ENCODE data around the gene RAB13. TPM values are rescaled to one million over a fixed set of nuclear protein-coding genes. Genes with fewer than 3 reads are reported as not detected.

RAB13 gene
- total RNA-seq, 1 donor from 2014 or later = 144 TPM

DNA sequence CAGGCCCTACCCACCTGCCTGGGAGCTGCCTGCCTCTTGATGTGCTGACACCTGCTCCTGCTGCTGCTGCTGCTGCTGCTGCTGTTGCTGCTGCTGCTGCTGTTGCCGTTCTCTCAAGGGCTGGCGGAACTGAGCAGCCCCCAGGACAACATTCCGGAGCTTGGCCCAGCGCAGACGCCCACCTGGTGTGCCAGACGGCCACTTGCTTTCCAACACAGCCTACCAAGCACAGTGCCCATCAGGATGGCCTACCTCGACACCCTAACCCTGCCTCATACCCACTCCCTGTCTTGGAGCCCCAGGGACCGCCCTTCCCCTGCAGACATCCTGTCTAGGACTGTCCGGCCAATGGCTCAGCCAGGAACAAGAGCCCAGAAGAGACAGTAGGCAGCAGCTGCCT, 51.4 kb downstream of the RAB13 start:
- peak; percentile 82 for DNase-seq (ENCODE audit: low spot score)

DNA sequence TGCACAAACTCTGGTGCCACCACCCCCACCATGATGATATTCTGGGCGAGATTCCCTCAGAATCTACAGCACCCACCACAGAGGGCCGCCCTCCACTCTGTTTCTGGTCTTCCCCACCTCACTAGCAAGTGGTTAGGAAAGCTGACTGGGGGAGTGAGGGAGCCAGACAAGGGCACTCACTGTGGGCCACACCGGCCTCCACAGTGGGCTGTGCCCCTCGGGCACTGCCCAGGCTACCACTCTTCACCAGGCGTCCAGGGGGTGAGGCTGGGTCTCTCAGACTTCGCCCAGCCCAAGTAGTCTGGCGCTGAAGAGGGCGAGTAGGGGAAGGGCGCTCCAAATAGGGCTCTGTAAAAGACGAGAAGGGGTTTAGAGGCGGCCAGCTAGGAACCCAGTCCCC, 52.2 kb downstream of the RAB13 start:
- DNase-seq (ENCODE audit: low spot score) = peak; percentile 39

DNA sequence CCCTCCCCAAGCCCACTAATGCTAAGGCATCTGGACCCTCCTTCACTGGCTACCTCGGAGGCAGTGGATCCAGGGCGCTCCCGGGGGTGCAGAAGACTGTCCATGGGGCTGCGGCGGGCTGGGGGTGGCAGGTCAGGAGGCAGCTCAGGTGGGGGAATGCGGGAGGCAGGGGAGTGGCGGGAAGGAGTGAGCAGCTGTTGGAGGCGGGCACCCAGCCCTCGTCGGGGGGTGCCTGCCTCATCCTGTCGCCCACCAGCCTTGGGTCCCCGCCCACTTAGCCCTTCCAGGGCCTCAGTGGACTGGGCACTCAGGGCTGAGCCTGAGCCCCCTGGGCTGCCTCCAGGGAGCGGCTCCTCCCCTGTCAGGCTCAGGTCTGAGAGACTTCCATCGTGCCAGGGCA, 52.7 kb downstream of the RAB13 start:
- DNase-seq (ENCODE audit: low spot score) = no peak

DNA sequence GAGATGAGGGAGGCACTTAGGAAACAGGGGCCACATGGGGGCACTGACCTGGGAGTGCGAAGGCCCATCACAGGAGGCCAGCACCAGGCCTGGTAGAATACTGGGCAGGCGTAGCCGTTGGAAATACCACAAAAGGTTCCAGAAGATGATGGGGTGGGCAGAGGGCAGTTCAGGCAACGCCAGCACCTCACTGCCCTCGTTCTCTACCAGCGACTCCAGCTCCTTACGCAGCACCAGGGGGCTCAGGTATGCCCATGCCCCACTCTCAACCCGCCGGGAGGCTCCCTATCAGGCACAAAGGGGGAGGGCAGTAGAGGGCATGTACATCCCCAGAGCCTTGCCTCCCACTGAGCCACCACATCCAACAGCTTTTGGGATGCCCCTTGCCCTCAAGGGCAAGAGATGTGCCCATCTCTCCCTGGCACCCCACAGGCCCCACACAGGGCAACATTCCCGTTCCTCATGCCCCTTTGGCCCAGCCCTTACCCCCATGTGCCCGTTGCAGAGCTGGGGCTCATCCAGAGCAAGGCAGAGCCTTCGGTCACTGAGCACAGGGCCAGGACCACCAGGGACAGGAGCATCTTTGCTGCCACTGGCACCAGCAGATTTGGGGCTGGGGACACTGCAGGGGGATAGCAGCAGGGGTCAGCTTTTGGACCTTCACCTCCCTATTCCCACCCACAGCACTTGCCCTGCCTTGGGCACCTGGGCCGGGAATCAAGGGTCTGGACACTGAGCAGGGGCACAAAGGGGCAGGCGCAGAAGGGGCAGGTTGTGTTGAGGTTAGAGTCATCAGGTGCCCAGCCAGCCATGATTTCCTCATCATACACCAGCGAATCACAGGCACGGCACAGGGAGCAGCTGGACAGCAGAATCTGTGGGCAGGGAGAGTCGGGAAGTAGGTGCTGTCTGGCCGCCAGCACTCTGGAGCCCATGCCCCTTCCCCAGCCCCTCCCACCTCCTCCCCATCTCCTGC, 53.7 kb downstream of the RAB13 start:
- DNase-seq (ENCODE audit: low spot score) = no peak

Small RNA genes within 50 kb of the gene (microRNA-seq; reads per million reads assigned to microRNA genes)
- not detected for gene MIR6737 (ENCODE audit: borderline number of aligned reads)

Other genes starting within 250 kb of the RAB13 start
- gene SLC27A3, start 210.9 kb downstream of the RAB13 start, total RNA-seq = 87.4 TPM
- 37.4 TPM for gene GATAD2B, start 63.4 kb downstream of the RAB13 start, total RNA-seq
- gene DENND4B, start 39.6 kb downstream of the RAB13 start, total RNA-seq = 67.5 TPM
- gene CRTC2, start 27.7 kb downstream of the RAB13 start, total RNA-seq = 36.4 TPM
- 92.2 TPM for gene SLC39A1, start 22.8 kb downstream of the RAB13 start, total RNA-seq
- gene CREB3L4, start 18.4 kb downstream of the RAB13 start, total RNA-seq = 5.1 TPM
- 102 TPM for gene JTB, start 8.7 kb downstream of the RAB13 start, total RNA-seq
- 1,095 TPM for gene RPS27, start 4.4 kb upstream of the RAB13 start, total RNA-seq
- gene NUP210L, start 168.7 kb upstream of the RAB13 start, total RNA-seq = not detected
- gene TPM3, start 205.8 kb upstream of the RAB13 start, total RNA-seq = 294 TPM
- gene CFAP141, start 220.0 kb upstream of the RAB13 start, total RNA-seq = not detected
- gene UBAP2L, start 234.6 kb upstream of the RAB13 start, total RNA-seq = 143 TPM